Measurements from ENCODE around the gene ADAM10. TPM values are rescaled to one million over a fixed set of nuclear protein-coding genes. Genes with fewer than 3 reads are reported as not detected.

ADAM10 gene
- total RNA-seq, 1 donor, result 98.9 TPM

- no peak for DNase-seq (ENCODE audit: low read depth)
- TF ChIP-seq CTCF (IDR thresholded peaks at IDR 0.05; ENCODE audit: insufficient read depth, low read length), result no peak
- H3K4me3 ChIP-seq (ENCODE audit: low read depth, low read length), result no peak overlapping the region
Measured at GRCh38 chr15:58676766-58677165, 72.7 kb downstream of the ADAM10 start.

- no peak for TF ChIP-seq CTCF (IDR thresholded peaks at IDR 0.05; ENCODE audit: insufficient read depth, low read length)
- no peak overlapping the region for H3K4me3 ChIP-seq (ENCODE audit: low read depth, low read length)
- DNase-seq (ENCODE audit: low read depth), result no peak
Measured at GRCh38 chr15:58671186-58671585, 78.3 kb downstream of the ADAM10 start.

- no peak for TF ChIP-seq CTCF (IDR thresholded peaks at IDR 0.05; ENCODE audit: insufficient read depth, low read length)
- H3K4me3 ChIP-seq (ENCODE audit: low read depth, low read length), result no peak overlapping the region
- no peak for DNase-seq (ENCODE audit: low read depth)
Measured at GRCh38 chr15:58669108-58669507, 80.4 kb downstream of the ADAM10 start.

GRCh38 chr15:58666957-58667356 is 82.5 kb downstream of the ADAM10 start:
- H3K4me3 ChIP-seq (ENCODE audit: low read depth, low read length), result no peak overlapping the region
- DNase-seq (ENCODE audit: low read depth), result peak; percentile 28
- TF ChIP-seq CTCF (IDR thresholded peaks at IDR 0.05; ENCODE audit: insufficient read depth, low read length), result no peak

GRCh38 chr15:58665672-58666071 is 83.8 kb downstream of the ADAM10 start:
- H3K4me3 ChIP-seq (ENCODE audit: low read depth, low read length), result no peak overlapping the region
- no peak for TF ChIP-seq CTCF (IDR thresholded peaks at IDR 0.05; ENCODE audit: insufficient read depth, low read length)

GRCh38 chr15:58650102-58650501 is 99.4 kb downstream of the ADAM10 start:
- TF ChIP-seq CTCF (IDR thresholded peaks at IDR 0.05; ENCODE audit: insufficient read depth, low read length), result no peak
- no peak overlapping the region for H3K4me3 ChIP-seq (ENCODE audit: low read depth, low read length)
- DNase-seq (ENCODE audit: low read depth), result no peak

More at GRCh38 chr15:58665672-58666071, 83.8 kb downstream of the ADAM10 start:
- no peak for DNase-seq (ENCODE audit: low read depth)

- no peak for DNase-seq (ENCODE audit: low read depth)
Measured at GRCh38 chr15:58649175-58649574, 100.3 kb downstream of the ADAM10 start.

More at GRCh38 chr15:58649175-58649574, 100.3 kb downstream of the ADAM10 start:
- no peak for TF ChIP-seq CTCF (IDR thresholded peaks at IDR 0.05; ENCODE audit: insufficient read depth, low read length)
- H3K4me3 ChIP-seq (ENCODE audit: low read depth, low read length), result no peak overlapping the region
